WTC11 (cell line): ENCODE results near the gene CFI. TPM values are rescaled to one million over a fixed set of nuclear protein-coding genes. Genes with fewer than 3 reads are reported as not detected.
A peak's percentile ranks its signal among the peaks of the same experiment; 100 is the strongest.

Source experiments
- ATAC-seq: fragments of 200-7000 bp; cut with Tn5 transposase; 2 replicates; pipeline ENCODE4 v1.10.0; 2021; ENCODE audit warnings: mild to moderate bottlenecking, moderate library complexity
- CTCF ChIA-PET: fragments of 300-600 bp; sonication (Branson Sonifier 250); formaldehyde crosslinking; loops from one replicate; lab custom pipeline; 2021; ENCODE audit warnings: antibody characterized with exemption; lab: Charles Lee
- POLR2A ChIA-PET: fragments of 350-600 bp; sonication (Branson Sonifier 250); formaldehyde crosslinking; loops from one replicate; lab custom pipeline; 2021; ENCODE audit warnings: antibody characterized with exemption; lab: Charles Lee
- DNase-seq: peaks from one replicate; pipeline ENCODE4 v3.0.0; 2021; ENCODE audit warnings: low spot score
- H3K27ac Mint-ChIP-seq: 2 replicates; pipeline ENCODE4 v1.8.0; 2021; ENCODE audit warnings: mixed read lengths
- H3K27me3 Mint-ChIP-seq: 2 replicates; pipeline ENCODE4 v1.8.0; 2021; ENCODE audit warnings: low read depth, mild to moderate bottlenecking, moderate library complexity, mixed read lengths
- H3K36me3 Mint-ChIP-seq: 2 replicates; pipeline ENCODE4 v1.8.0; 2021; ENCODE audit warnings: mixed read lengths
- H3K4me1 Mint-ChIP-seq: 2 replicates; pipeline ENCODE4 v1.8.0; 2022; ENCODE audit warnings: mixed read lengths
- H3K4me3 Mint-ChIP-seq: 2 replicates; pipeline ENCODE4 v1.8.0; 2021; ENCODE audit warnings: mild to moderate bottlenecking, moderate library complexity, mixed read lengths
- H3K9me3 Mint-ChIP-seq: 2 replicates; pipeline ENCODE4 v1.8.0; 2021; ENCODE audit warnings: mixed read lengths
- FOXP1 ChIP-seq: sonication (generic); formaldehyde crosslinking; IDR thresholded peaks from 2 replicates; pipeline ENCODE4 v1.8.0; 2022; ENCODE audit warnings: missing genetic modification reagents, mild to moderate bottlenecking, moderate library complexity, borderline replicate concordance
- GABPB1 ChIP-seq: sonication (generic); formaldehyde crosslinking; IDR thresholded peaks from 2 replicates; pipeline ENCODE4 v1.8.1; 2023; ENCODE audit warnings: mild to moderate bottlenecking, missing genetic modification reagents
- GRHL2 ChIP-seq: fragments of 250-450 bp; sonication (Bioruptor Pico); IDR thresholded peaks from 2 replicates; pipeline ENCODE4 v1.8.0; 2022; ENCODE audit warnings: mild to moderate bottlenecking, moderate library complexity; ENCODE audit not compliant: insufficient replicate concordance, severe bottlenecking
- IRF2 ChIP-seq: sonication (generic); formaldehyde crosslinking; IDR thresholded peaks from 2 replicates; pipeline ENCODE4 v1.8.0; 2022; ENCODE audit warnings: low read depth, missing genetic modification reagents, borderline replicate concordance
- JAZF1 ChIP-seq: fragments of 250-450 bp; sonication (Bioruptor Pico); IDR thresholded peaks from 2 replicates; pipeline ENCODE4 v1.9.0; 2021; ENCODE audit warnings: moderate library complexity, mild to moderate bottlenecking, inconsistent platforms
- MYBL2 ChIP-seq: sonication (generic); formaldehyde crosslinking; IDR thresholded peaks from 2 replicates; pipeline ENCODE4 v1.8.1; 2023; ENCODE audit warnings: mild to moderate bottlenecking, moderate library complexity, missing genetic modification reagents
- NFYB ChIP-seq: sonication (generic); formaldehyde crosslinking; conservative IDR thresholded peaks from 2 replicates; pipeline ENCODE4 v1.8.0; 2022; ENCODE audit warnings: low read depth, missing genetic modification reagents
- NR2C2 ChIP-seq: sonication (generic); formaldehyde crosslinking; IDR thresholded peaks from 2 replicates; pipeline ENCODE4 v1.8.0; 2022; ENCODE audit warnings: mild to moderate bottlenecking, missing genetic modification reagents
- NR3C1 ChIP-seq: sonication (generic); formaldehyde crosslinking; conservative IDR thresholded peaks from 2 replicates; pipeline ENCODE4 v1.8.1; 2023; ENCODE audit warnings: low read depth, mild to moderate bottlenecking, missing genetic modification reagents
- ZNF138 ChIP-seq: sonication (generic); formaldehyde crosslinking; conservative IDR thresholded peaks from 2 replicates; pipeline ENCODE4 v1.8.1; 2022; ENCODE audit warnings: mild to moderate bottlenecking, moderate library complexity, missing genetic modification reagents
- ZNF219 ChIP-seq: sonication (generic); formaldehyde crosslinking; IDR thresholded peaks from 2 replicates; pipeline ENCODE4 v1.8.0; 2023; ENCODE audit warnings: missing genetic modification reagents, mild to moderate bottlenecking, borderline replicate concordance
- ZNF263 ChIP-seq: sonication (generic); formaldehyde crosslinking; IDR thresholded peaks from 2 replicates; pipeline ENCODE4 v1.8.1; 2022; ENCODE audit warnings: low read depth, mild to moderate bottlenecking, moderate library complexity, missing genetic modification reagents
- ZNF396 ChIP-seq: fragments of 250-450 bp; sonication (Bioruptor Pico); IDR thresholded peaks from 2 replicates; pipeline ENCODE4 v1.8.0; 2021; ENCODE audit warnings: mild to moderate bottlenecking, moderate library complexity, borderline replicate concordance
- ZNF423 ChIP-seq: fragments of 250-450 bp; sonication (Bioruptor Pico); IDR thresholded peaks from 2 replicates; pipeline ENCODE4 v2.1.2; 2022; ENCODE audit warnings: mild to moderate bottlenecking, moderate library complexity
- total RNA-seq: library from RNA; stranded (reverse); gene quantifications from 3 replicates; pipeline ENCODE4 v1.2.3, GENCODE V29; 2021
- TF ChIP-seq, protein P1 (sequence below): fragments of 250-450 bp; sonication (Bioruptor Pico); IDR thresholded peaks from 2 replicates; pipeline ENCODE4 v1.9.0; 2021; ENCODE audit warnings: mild to moderate bottlenecking
- TF ChIP-seq, protein P2 (sequence below): sonication (generic); formaldehyde crosslinking; IDR thresholded peaks from 2 replicates; pipeline ENCODE4 v1.8.0; 2023; ENCODE audit warnings: missing genetic modification reagents
- TF ChIP-seq, protein P3 (sequence below): fragments of 250-450 bp; sonication (Bioruptor Pico); IDR thresholded peaks from 2 replicates; pipeline ENCODE4 v1.9.0; 2021; ENCODE audit warnings: mild to moderate bottlenecking
- TF ChIP-seq, protein P4 (sequence below): fragments of 250-450 bp; sonication (Bioruptor Pico); IDR thresholded peaks from 2 replicates; pipeline ENCODE4 v2.1.2; 2022; ENCODE audit warnings: mild to moderate bottlenecking, moderate library complexity
- TF ChIP-seq, protein P5 (sequence below): sonication (generic); formaldehyde crosslinking; IDR thresholded peaks from 2 replicates; pipeline ENCODE4 v1.8.1; 2023; ENCODE audit warnings: mild to moderate bottlenecking, missing genetic modification reagents, moderate library complexity
- TF ChIP-seq, protein P6 (sequence below): sonication (generic); formaldehyde crosslinking; IDR thresholded peaks from 2 replicates; pipeline ENCODE4 v1.8.1; 2022; ENCODE audit warnings: low read depth, missing genetic modification reagents, borderline replicate concordance

The CFI gene
- total RNA-seq, 1 experiment from 2014 or later: not detected

DNA sequence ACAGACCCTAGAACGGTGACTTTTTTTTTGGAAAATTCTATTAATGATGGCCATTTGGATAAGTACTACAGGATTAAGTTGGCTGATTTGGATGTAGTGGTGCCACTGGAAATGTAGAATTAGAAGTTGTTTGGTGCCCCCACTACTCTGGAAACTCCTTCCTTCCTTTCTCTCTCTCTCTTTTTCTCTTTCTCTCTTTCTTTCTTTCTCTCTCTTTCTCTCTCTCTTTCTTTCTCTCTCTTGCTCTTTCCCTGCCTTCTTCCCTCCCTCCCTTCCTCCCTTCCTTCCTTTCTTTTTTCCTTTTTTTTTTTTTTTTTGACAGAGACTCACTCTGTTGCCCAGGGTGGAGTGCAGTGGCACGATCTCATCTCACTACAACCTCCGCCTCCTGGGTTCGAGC is 16.5 kb upstream of the CFI start (continued):
- TF ChIP-seq ZNF219 (CRISPR knock-in tag) (no peak), JAZF1 (no peak), ZNF263 (CRISPR knock-in tag) (no peak), ZNF138 (CRISPR knock-in tag) (no peak), FOXP1 (no peak), GABPB1 (CRISPR knock-in tag) (no peak)
- TF ChIP-seq, protein P1, sequence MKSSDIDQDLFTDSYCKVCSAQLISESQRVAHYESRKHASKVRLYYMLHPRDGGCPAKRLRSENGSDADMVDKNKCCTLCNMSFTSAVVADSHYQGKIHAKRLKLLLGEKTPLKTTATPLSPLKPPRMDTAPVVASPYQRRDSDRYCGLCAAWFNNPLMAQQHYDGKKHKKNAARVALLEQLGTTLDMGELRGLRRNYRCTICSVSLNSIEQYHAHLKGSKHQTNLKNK (CRISPR knock-in tag): no peak
- TF ChIP-seq, protein P2, sequence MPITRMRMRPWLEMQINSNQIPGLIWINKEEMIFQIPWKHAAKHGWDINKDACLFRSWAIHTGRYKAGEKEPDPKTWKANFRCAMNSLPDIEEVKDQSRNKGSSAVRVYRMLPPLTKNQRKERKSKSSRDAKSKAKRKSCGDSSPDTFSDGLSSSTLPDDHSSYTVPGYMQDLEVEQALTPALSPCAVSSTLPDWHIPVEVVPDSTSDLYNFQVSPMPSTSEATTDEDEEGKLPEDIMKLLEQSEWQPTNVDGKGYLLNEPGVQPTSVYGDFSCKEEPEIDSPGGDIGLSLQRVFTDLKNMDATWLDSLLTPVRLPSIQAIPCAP (CRISPR knock-in tag): no peak
- TF ChIP-seq, protein P3, sequence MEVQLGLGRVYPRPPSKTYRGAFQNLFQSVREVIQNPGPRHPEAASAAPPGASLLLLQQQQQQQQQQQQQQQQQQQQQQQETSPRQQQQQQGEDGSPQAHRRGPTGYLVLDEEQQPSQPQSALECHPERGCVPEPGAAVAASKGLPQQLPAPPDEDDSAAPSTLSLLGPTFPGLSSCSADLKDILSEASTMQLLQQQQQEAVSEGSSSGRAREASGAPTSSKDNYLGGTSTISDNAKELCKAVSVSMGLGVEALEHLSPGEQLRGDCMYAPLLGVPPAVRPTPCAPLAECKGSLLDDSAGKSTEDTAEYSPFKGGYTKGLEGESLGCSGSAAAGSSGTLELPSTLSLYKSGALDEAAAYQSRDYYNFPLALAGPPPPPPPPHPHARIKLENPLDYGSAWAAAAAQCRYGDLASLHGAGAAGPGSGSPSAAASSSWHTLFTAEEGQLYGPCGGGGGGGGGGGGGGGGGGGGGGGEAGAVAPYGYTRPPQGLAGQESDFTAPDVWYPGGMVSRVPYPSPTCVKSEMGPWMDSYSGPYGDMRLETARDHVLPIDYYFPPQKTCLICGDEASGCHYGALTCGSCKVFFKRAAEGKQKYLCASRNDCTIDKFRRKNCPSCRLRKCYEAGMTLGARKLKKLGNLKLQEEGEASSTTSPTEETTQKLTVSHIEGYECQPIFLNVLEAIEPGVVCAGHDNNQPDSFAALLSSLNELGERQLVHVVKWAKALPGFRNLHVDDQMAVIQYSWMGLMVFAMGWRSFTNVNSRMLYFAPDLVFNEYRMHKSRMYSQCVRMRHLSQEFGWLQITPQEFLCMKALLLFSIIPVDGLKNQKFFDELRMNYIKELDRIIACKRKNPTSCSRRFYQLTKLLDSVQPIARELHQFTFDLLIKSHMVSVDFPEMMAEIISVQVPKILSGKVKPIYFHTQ: no peak
- TF ChIP-seq, protein P4, sequence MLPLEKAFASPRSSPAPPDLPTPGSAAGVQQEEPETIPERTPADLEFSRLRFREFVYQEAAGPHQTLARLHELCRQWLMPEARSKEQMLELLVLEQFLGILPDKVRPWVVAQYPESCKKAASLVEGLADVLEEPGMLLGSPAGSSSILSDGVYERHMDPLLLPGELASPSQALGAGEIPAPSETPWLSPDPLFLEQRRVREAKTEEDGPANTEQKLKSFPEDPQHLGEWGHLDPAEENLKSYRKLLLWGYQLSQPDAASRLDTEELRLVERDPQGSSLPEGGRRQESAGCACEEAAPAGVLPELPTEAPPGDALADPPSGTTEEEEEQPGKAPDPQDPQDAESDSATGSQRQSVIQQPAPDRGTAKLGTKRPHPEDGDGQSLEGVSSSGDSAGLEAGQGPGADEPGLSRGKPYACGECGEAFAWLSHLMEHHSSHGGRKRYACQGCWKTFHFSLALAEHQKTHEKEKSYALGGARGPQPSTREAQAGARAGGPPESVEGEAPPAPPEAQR (CRISPR knock-in tag): no peak

DNA sequence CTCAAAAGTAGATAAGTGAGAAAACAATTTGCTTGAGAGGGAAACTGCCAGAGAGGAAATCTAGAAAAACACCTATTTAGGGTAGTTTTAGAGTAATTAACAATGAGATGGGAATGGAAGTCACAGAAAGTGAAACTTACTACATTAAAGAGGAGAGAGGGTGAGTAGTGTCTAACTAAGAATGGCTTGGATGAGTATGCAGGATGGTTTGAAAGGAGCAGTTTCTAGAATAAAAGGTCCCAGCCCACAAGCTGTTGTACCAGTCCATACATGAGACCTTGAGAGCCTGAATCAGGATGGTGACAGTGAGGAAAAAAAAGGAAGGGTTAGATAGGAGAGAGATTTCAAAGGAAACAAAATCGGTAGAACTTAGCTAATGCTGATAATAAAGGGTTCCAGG is 15.1 kb upstream of the CFI start:
- H3K4me1 Mint-ChIP-seq: peaks cover 16% of the 10 kb centered on the region
- no peaks in the 10 kb centered on the region for H3K9me3 Mint-ChIP-seq
- TF ChIP-seq GRHL2 (CRISPR knock-in tag): no peak
- TF ChIP-seq, protein P5, sequence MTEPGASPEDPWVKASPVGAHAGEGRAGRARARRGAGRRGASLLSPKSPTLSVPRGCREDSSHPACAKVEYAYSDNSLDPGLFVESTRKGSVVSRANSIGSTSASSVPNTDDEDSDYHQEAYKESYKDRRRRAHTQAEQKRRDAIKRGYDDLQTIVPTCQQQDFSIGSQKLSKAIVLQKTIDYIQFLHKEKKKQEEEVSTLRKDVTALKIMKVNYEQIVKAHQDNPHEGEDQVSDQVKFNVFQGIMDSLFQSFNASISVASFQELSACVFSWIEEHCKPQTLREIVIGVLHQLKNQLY: no peak
- TF ChIP-seq IRF2 (CRISPR knock-in tag): no peak
- no peak for TF ChIP-seq ZNF423 (CRISPR knock-in tag)
- no peak for TF ChIP-seq NR2C2 (CRISPR knock-in tag)
- TF ChIP-seq, protein P6, sequence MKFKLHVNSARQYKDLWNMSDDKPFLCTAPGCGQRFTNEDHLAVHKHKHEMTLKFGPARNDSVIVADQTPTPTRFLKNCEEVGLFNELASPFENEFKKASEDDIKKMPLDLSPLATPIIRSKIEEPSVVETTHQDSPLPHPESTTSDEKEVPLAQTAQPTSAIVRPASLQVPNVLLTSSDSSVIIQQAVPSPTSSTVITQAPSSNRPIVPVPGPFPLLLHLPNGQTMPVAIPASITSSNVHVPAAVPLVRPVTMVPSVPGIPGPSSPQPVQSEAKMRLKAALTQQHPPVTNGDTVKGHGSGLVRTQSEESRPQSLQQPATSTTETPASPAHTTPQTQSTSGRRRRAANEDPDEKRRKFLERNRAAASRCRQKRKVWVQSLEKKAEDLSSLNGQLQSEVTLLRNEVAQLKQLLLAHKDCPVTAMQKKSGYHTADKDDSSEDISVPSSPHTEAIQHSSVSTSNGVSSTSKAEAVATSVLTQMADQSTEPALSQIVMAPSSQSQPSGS (CRISPR knock-in tag): no peak
- TF ChIP-seq JAZF1: no peak
- TF ChIP-seq NFYB (CRISPR knock-in tag): no peak
- TF ChIP-seq MYBL2 (CRISPR knock-in tag): no peak
- TF ChIP-seq FOXP1: no peak
- no peak for TF ChIP-seq NR3C1
- TF ChIP-seq ZNF138 (CRISPR knock-in tag): no peak
- TF ChIP-seq ZNF396 (CRISPR knock-in tag): no peak
- TF ChIP-seq, all 79 proteins: peak for 0
- Mint-ChIP-seq H3K36me3 (peaks cover 39% of the 10 kb centered on the region), H3K27ac (peak overlapping the region; percentile 15; the same call in 1 of the 2 replicates), H3K27me3 (no peaks in the 10 kb centered on the region), H3K4me3 (peak overlapping the region; percentile 97)
- no peak for ATAC-seq
- POLR2A ChIA-PET: interaction anchor here (0.9 kb wide), 1 partner anchor 116 kb away, joined by 3 read pairs; no protein-coding TSS in a partner anchor
- CTCF ChIA-PET: interaction anchor here (1.5 kb wide), 1 partner anchor 114 kb away, joined by 3 read pairs; the partner anchor contains the start of gene CASP6
- no peak for DNase-seq
